T-cell (primary cell): Measurements from ENCODE around the gene GABRG3. TPM values are rescaled to one million over a fixed set of nuclear protein-coding genes. Genes with fewer than 3 reads are reported as not detected.

Experiments
- ATAC-seq, 4 experiments: fragments of 200-7000 bp in 3 of 4; fragments of 150-1000 bp in 1 of 4; cut with Tn5 transposase; replicated peaks in 1 of 4; 1 replicate in 3 of 4; 2 replicates in 1 of 4; pipeline ENCODE4 v1.10.0; 2021; ENCODE audit warnings: moderate library complexity in 3 of 4, mild to moderate bottlenecking in 2 of 4, moderate number of reproducible peaks in 1 of 4
- CTCF ChIA-PET, 2 donors: fragments of 300-600 bp; sonication (Branson Sonifier 250); formaldehyde crosslinking; loops; one replicate each; lab custom pipeline; 2022; ENCODE audit warnings: antibody characterized with exemption in 2 of 2; lab: Charles Lee
- POLR2A ChIA-PET, 2 donors: fragments of 300-600 bp; sonication (Branson Sonifier 250); formaldehyde crosslinking; loops; one replicate each; lab custom pipeline; 2022; ENCODE audit warnings: antibody characterized with exemption in 2 of 2; lab: Charles Lee
- DNase-seq, 35 experiments: peaks; one replicate each; pipeline versions ENCODE4 v3.0.0 to v3.0.0-alpha.2; 2013 to 2023
- H3K27ac ChIP-seq: one replicate; pipeline ENCODE4 v1.5.1; 2013; ENCODE audit warnings: low read length
- H3K27me3 ChIP-seq, 2 experiments: replicated peaks in 1 of 2; 1 replicate in 1 of 2; 2 replicates in 1 of 2; pipeline versions ENCODE4 v1.6.1 to v1.7.0; 2013; ENCODE audit warnings: low read length in 1 of 2, mixed read lengths in 1 of 2; ENCODE audit not compliant: control insufficient read depth in 2 of 2, insufficient read depth in 2 of 2; ENCODE audit errors: extremely low read depth in 1 of 2
- H3K36me3 ChIP-seq, 2 donors: 1 replicate in 1 of 2; 2 replicates in 1 of 2; pipeline versions ENCODE4 v1.6.1 to v1.7.0; 2013; ENCODE audit warnings: low read length in 1 of 2; ENCODE audit not compliant: control insufficient read depth in 2 of 2, insufficient read depth in 1 of 2; ENCODE audit errors: extremely low read depth in 1 of 2
- H3K4me1 ChIP-seq, 2 experiments: 1 replicate in 1 of 2; 2 replicates in 1 of 2; pipeline versions ENCODE4 v1.6.1 to v1.7.0; 2013; ENCODE audit warnings: low read length in 2 of 2, mixed read lengths in 1 of 2; ENCODE audit not compliant: insufficient read depth in 2 of 2, control insufficient read depth in 1 of 2; ENCODE audit errors: extremely low read depth in 1 of 2
- H3K4me3 ChIP-seq, 2 donors: 1 replicate in 1 of 2; 2 replicates in 1 of 2; pipeline versions ENCODE4 v1.5.1 to v1.7.0; 2013; ENCODE audit warnings: mild to moderate bottlenecking in 2 of 2, low read length in 1 of 2, moderate library complexity in 1 of 2; ENCODE audit not compliant: control insufficient read depth in 1 of 2; ENCODE audit errors: extremely low read depth in 1 of 2
- H3K9me3 ChIP-seq: 2 replicates; pipeline ENCODE4 v1.7.0; 2013
- H3K27ac Mint-ChIP-seq, 2 donors: one replicate each; pipeline ENCODE4 v1.8.0; 2020 to 2021; ENCODE audit warnings: mild to moderate bottlenecking in 2 of 2, mixed read lengths in 2 of 2
- H3K27me3 Mint-ChIP-seq, 2 donors: one replicate each; pipeline ENCODE4 v1.8.0; 2021 to 2022; ENCODE audit warnings: mixed read lengths in 2 of 2
- H3K36me3 Mint-ChIP-seq: one replicate; pipeline ENCODE4 v1.8.0; 2021; ENCODE audit warnings: mixed read lengths
- H3K4me1 Mint-ChIP-seq, 3 donors: one replicate each; pipeline ENCODE4 v1.8.0; 2020 to 2022; ENCODE audit warnings: mixed read lengths in 3 of 3, mild to moderate bottlenecking in 1 of 3
- H3K4me3 Mint-ChIP-seq, 3 donors: one replicate each; pipeline ENCODE4 v1.8.0; 2020 to 2022; ENCODE audit warnings: mild to moderate bottlenecking in 3 of 3, mixed read lengths in 3 of 3, moderate library complexity in 3 of 3
- H3K9me3 Mint-ChIP-seq, 3 donors: one replicate each; pipeline ENCODE4 v1.8.0; 2020 to 2022; ENCODE audit warnings: mixed read lengths in 3 of 3
- WGBS: methylation state at CpG from one replicate; pipeline ENCODE4 v1.1.5; 2013; ENCODE audit warnings: missing lambda C conversion rate; ENCODE audit not compliant: insufficient coverage; 5-methylcytosine and 5-hydroxymethylcytosine counted together
- total RNA-seq, 35 experiments: library from RNA in 6 of 35; stranded (reverse) in 6 of 35; fragments of 120-200 nt in 1 of 35; gene quantifications; one replicate each; pipeline versions ENCODE4 v1.2.1 to v1.2.4 and lab custom pipeline; 2013 to 2026

Gene GABRG3
- total RNA-seq, 5 donors from 2014 or later (not counting 1 experiment from before 2014, with no cell fraction given) = not detected

- Histone ChIP-seq H3K4me1 (no peaks in the 10 kb centered on the region), H3K27me3 (no peaks in the 10 kb centered on the region), H3K36me3 (no peaks in the 10 kb centered on the region), H3K27ac (no peak overlapping the region), H3K9me3 (no peaks in the 10 kb centered on the region), H3K4me3 (no peak overlapping the region)
- Mint-ChIP-seq H3K4me1 (no peaks in the 10 kb centered on the region), H3K36me3 (no peaks in the 10 kb centered on the region), H3K4me3 (no peak overlapping the region), H3K27me3 (no peaks in the 10 kb centered on the region), H3K9me3 (peaks cover 3 to 5% (median 4%) of the 10 kb centered on the region in 3 donors), H3K27ac (no peak overlapping the region)
- WGBS = 60% methylated on average over 1 of the region's 4 CpGs
- DNase-seq = no peak
- ChIA-PET POLR2A (no interaction called here), CTCF (no interaction called here)
- no peak for ATAC-seq
Measured at GRCh38 chr15:27220199-27220598, 249.2 kb downstream of the GABRG3 start.

GRCh38 chr15:27222479-27222878 lies 251.5 kb downstream of the GABRG3 start:
- Histone ChIP-seq H3K4me3 (no peak overlapping the region), H3K36me3 (no peaks in the 10 kb centered on the region), H3K9me3 (no peaks in the 10 kb centered on the region), H3K4me1 (no peaks in the 10 kb centered on the region), H3K27ac (no peak overlapping the region), H3K27me3 (no peaks in the 10 kb centered on the region)
- CTCF ChIA-PET = no interaction called here
- DNase-seq (no peak), ATAC-seq (no peak)
- Mint-ChIP-seq H3K27ac (no peak overlapping the region), H3K4me3 (no peak overlapping the region), H3K27me3 (no peaks in the 10 kb centered on the region), H3K36me3 (no peaks in the 10 kb centered on the region), H3K4me1 (no peaks in the 10 kb centered on the region), H3K9me3 (peaks cover 2 to 5% (median 3%) of the 10 kb centered on the region in 3 donors)
- POLR2A ChIA-PET = no interaction called here
- WGBS = 62% methylated on average over 3 of the region's 4 CpGs

- no peaks in the 10 kb centered on the region for H3K4me1 ChIP-seq
- Mint-ChIP-seq H3K4me1 (no peaks in the 10 kb centered on the region), H3K4me3 (no peak overlapping the region), H3K27ac (no peak overlapping the region), H3K36me3 (no peaks in the 10 kb centered on the region), H3K9me3 (peaks cover 2 to 5% (median 2%) of the 10 kb centered on the region in 3 donors), H3K27me3 (no peaks in the 10 kb centered on the region)
- ChIA-PET CTCF (no interaction called here), POLR2A (no interaction called here)
- no peaks in the 10 kb centered on the region for H3K9me3 ChIP-seq
- DNase-seq (no peak), ATAC-seq (no peak)
- no peak overlapping the region for H3K27ac ChIP-seq
- 46% methylated on average over 2 of the region's 2 CpGs for WGBS
- no peak overlapping the region for H3K4me3 ChIP-seq
- no peaks in the 10 kb centered on the region for H3K36me3 ChIP-seq
- no peaks in the 10 kb centered on the region for H3K27me3 ChIP-seq
Measured at GRCh38 chr15:27223179-27223578, 252.2 kb downstream of the GABRG3 start.

GRCh38 chr15:27231811-27232210 lies 260.8 kb downstream of the GABRG3 start:
- Histone ChIP-seq H3K36me3 (no peaks in the 10 kb centered on the region), H3K4me1 (no peaks in the 10 kb centered on the region), H3K4me3 (no peak overlapping the region), H3K27me3 (no peaks in the 10 kb centered on the region), H3K27ac (no peak overlapping the region), H3K9me3 (no peaks in the 10 kb centered on the region)
- ChIA-PET CTCF (no interaction called here), POLR2A (no interaction called here)
- Mint-ChIP-seq H3K27ac (no peak overlapping the region), H3K27me3 (no peaks in the 10 kb centered on the region), H3K9me3 (peaks cover 0 to 14% (median 6%) of the 10 kb centered on the region in 3 donors), H3K4me1 (no peaks in the 10 kb centered on the region), H3K4me3 (no peak overlapping the region), H3K36me3 (no peaks in the 10 kb centered on the region)
- DNase-seq = no peak
- no peak for ATAC-seq
- no CpG with 5 or more reads among the region's 2 CpGs for WGBS

GRCh38 chr15:27232876-27233275 lies 261.9 kb downstream of the GABRG3 start:
- no peaks in the 10 kb centered on the region for H3K27me3 ChIP-seq
- DNase-seq (no peak), ATAC-seq (no peak)
- no peaks in the 10 kb centered on the region for H3K27me3 Mint-ChIP-seq
- no peak overlapping the region for H3K4me3 Mint-ChIP-seq
- H3K4me1 Mint-ChIP-seq = no peaks in the 10 kb centered on the region
- H3K9me3 Mint-ChIP-seq = peaks cover 0 to 17% (median 9%) of the 10 kb centered on the region in 3 donors
- no peak overlapping the region for H3K27ac Mint-ChIP-seq
- H3K36me3 ChIP-seq = no peaks in the 10 kb centered on the region
- H3K27ac ChIP-seq = no peak overlapping the region
- no peaks in the 10 kb centered on the region for H3K4me1 ChIP-seq
- no peaks in the 10 kb centered on the region for H3K36me3 Mint-ChIP-seq
- no peak overlapping the region for H3K4me3 ChIP-seq
- CTCF ChIA-PET = no interaction called here
- no peaks in the 10 kb centered on the region for H3K9me3 ChIP-seq
- 85% methylated on average over 4 of the region's 4 CpGs for WGBS
- POLR2A ChIA-PET = no interaction called here

GRCh38 chr15:27234593-27234992 lies 263.6 kb downstream of the GABRG3 start:
- DNase-seq (no peak), ATAC-seq (no peak)
- Histone ChIP-seq H3K4me1 (no peaks in the 10 kb centered on the region), H3K9me3 (no peaks in the 10 kb centered on the region), H3K27me3 (no peaks in the 10 kb centered on the region), H3K27ac (no peak overlapping the region), H3K36me3 (no peaks in the 10 kb centered on the region), H3K4me3 (no peak overlapping the region)
- Mint-ChIP-seq H3K27me3 (no peaks in the 10 kb centered on the region), H3K27ac (no peak overlapping the region), H3K4me3 (no peak overlapping the region), H3K36me3 (no peaks in the 10 kb centered on the region), H3K9me3 (peaks cover 0 to 12% (median 9%) of the 10 kb centered on the region in 3 donors), H3K4me1 (no peaks in the 10 kb centered on the region)
- ChIA-PET CTCF (no interaction called here), POLR2A (no interaction called here)
- WGBS = no CpG with 5 or more reads among the region's 4 CpGs

GRCh38 chr15:27235161-27235560 lies 264.2 kb downstream of the GABRG3 start:
- CTCF ChIA-PET = no interaction called here
- no peak overlapping the region for H3K27ac Mint-ChIP-seq
- peaks cover 0 to 9% (median 9%) of the 10 kb centered on the region in 3 donors for H3K9me3 Mint-ChIP-seq
- DNase-seq (no peak), ATAC-seq (no peak)
- WGBS = no CpG with 5 or more reads among the region's 4 CpGs
- H3K4me1 Mint-ChIP-seq = no peaks in the 10 kb centered on the region
- H3K4me3 Mint-ChIP-seq = no peak overlapping the region
- Histone ChIP-seq H3K4me3 (no peak overlapping the region), H3K4me1 (no peaks in the 10 kb centered on the region), H3K36me3 (no peaks in the 10 kb centered on the region), H3K27me3 (no peaks in the 10 kb centered on the region), H3K27ac (no peak overlapping the region), H3K9me3 (no peaks in the 10 kb centered on the region)
- H3K36me3 Mint-ChIP-seq = no peaks in the 10 kb centered on the region
- no peaks in the 10 kb centered on the region for H3K27me3 Mint-ChIP-seq
- POLR2A ChIA-PET = no interaction called here
